Measurements from ENCODE around the gene METTL1. TPM values are rescaled to one million over a fixed set of nuclear protein-coding genes. Genes with fewer than 3 reads are reported as not detected.

Gene METTL1
- total RNA-seq, 4 donors from 2014 or later: 6.5 to 17.7 (median 10.1) TPM

GRCh38 chr12:57765698-57766463 lies 6.0 kb downstream of the METTL1 start:
- Histone ChIP-seq H3K9me3 (no peaks in the 10 kb centered on the region), H3K36me3 (peaks cover 0 to 34% (median 0%) of the 10 kb centered on the region in 3 donors), H3K27me3 (peaks cover 2 to 49% of the 10 kb centered on the region in 2 donors), H3K27ac (no peak overlapping the region), H3K4me3 (peak overlapping the region in 3 of 4 donors; percentile 5 to 46 (median 41)), H3K4me1 (peaks cover 0 to 34% (median 27%) of the 10 kb centered on the region in 4 donors)
- no peak for TF ChIP-seq EP300 (IDR thresholded peaks at IDR 0.05)
- TF ChIP-seq CTCF (IDR thresholded peaks at IDR 0.05): no peak
- TF ChIP-seq POLR2A (IDR thresholded peaks at IDR 0.05): no peak
- DNase-seq (ENCODE audit: low spot score in 2 of 2): no peak
- 3% methylated on average over 18 to 23 of the region's 40 CpGs for WGBS, 2 donors

GRCh38 chr12:57765003-57765697 lies 6.8 kb downstream of the METTL1 start:
- DNase-seq (ENCODE audit: low spot score in 2 of 2): no peak
- Histone ChIP-seq H3K4me1 (peaks cover 0 to 30% (median 26%) of the 10 kb centered on the region in 4 donors), H3K27me3 (peaks cover 2 to 49% of the 10 kb centered on the region in 2 donors), H3K9me3 (no peaks in the 10 kb centered on the region), H3K36me3 (peaks cover 0 to 29% (median 0%) of the 10 kb centered on the region in 3 donors), H3K27ac (no peak overlapping the region), H3K4me3 (peak overlapping the region; percentile 9 to 46 (median 38))
- WGBS, 2 donors: 0 to 3% methylated on average over 30 to 38 of the region's 60 CpGs
- TF ChIP-seq CTCF (IDR thresholded peaks at IDR 0.05): peak in 1 of 5 experiments; percentile 11
- TF ChIP-seq EP300 (IDR thresholded peaks at IDR 0.05): no peak
- no peak for TF ChIP-seq POLR2A (IDR thresholded peaks at IDR 0.05)

GRCh38 chr12:57764662-57765002 lies 7.3 kb downstream of the METTL1 start:
- H3K4me1 ChIP-seq: peaks cover 0 to 30% (median 26%) of the 10 kb centered on the region in 4 donors
- TF ChIP-seq EP300 (IDR thresholded peaks at IDR 0.05) (no peak), CTCF (IDR thresholded peaks at IDR 0.05) (no peak), POLR2A (IDR thresholded peaks at IDR 0.05) (no peak)
- peak overlapping the region; percentile 9 to 46 (median 38) for H3K4me3 ChIP-seq
- no peaks in the 10 kb centered on the region for H3K9me3 ChIP-seq
- DNase-seq (ENCODE audit: low spot score in 2 of 2): no peak
- no peak overlapping the region for H3K27ac ChIP-seq
- H3K36me3 ChIP-seq: peaks cover 0 to 24% (median 0%) of the 10 kb centered on the region in 3 donors
- WGBS, 2 donors: 24 to 37% methylated on average over 12 to 16 of the region's 17 CpGs
- H3K27me3 ChIP-seq: peaks cover 2 to 49% of the 10 kb centered on the region in 2 donors

- no peak overlapping the region for H3K27ac ChIP-seq
- peaks cover 0 to 30% (median 26%) of the 10 kb centered on the region in 4 donors for H3K4me1 ChIP-seq
- H3K27me3 ChIP-seq: peaks cover 2 to 49% of the 10 kb centered on the region in 2 donors
- WGBS, 2 donors: 70 to 79% methylated on average over 6 of the region's 6 CpGs
- no peaks in the 10 kb centered on the region for H3K9me3 ChIP-seq
- DNase-seq (ENCODE audit: low spot score in 2 of 2): no peak
- TF ChIP-seq CTCF (IDR thresholded peaks at IDR 0.05) (no peak), EP300 (IDR thresholded peaks at IDR 0.05) (no peak), POLR2A (IDR thresholded peaks at IDR 0.05) (no peak)
- H3K36me3 ChIP-seq: peaks cover 0 to 21% (median 0%) of the 10 kb centered on the region in 3 donors
- no peak overlapping the region for H3K4me3 ChIP-seq
Observed at GRCh38 chr12:57763881-57764661, 7.8 kb downstream of the METTL1 start.

Data from tibial nerve (tissue), 4 donors.